ENCODE measurements around the gene GFER. TPM values are rescaled to one million over a fixed set of nuclear protein-coding genes. Genes with fewer than 3 reads are reported as not detected.

Gene GFER
- polyA plus RNA-seq (10.3 to 13.4 TPM (median 12.0 TPM) in 3 replicates), polyA minus RNA-seq (2.9 to 13.9 TPM (median 6.6 TPM) in 3 replicates)
- polyA plus RNA-seq (2011; ENCODE audit: low read depth) = 10.4 TPM
- polyA plus RNA-seq (2011; cell fraction: cytosol; rRNA removed) = 5.7 and 7.9 TPM in 2 replicates
- 6.2 and 7.1 TPM in 2 replicates for polyA plus RNA-seq (2011; cell fraction: nucleus; rRNA removed)
- polyA plus RNA-seq (2012; ENCODE audit: low replicate concordance) = 14.5 and 29.1 TPM in 2 replicates
- polyA minus RNA-seq (2011; cell fraction: cytosol; rRNA and poly(A)+ RNA removed) = 28.2 TPM
- 2.7 and 3.3 TPM in 2 replicates for polyA minus RNA-seq (2011; cell fraction: nucleus; rRNA and poly(A)+ RNA removed)

DNA sequence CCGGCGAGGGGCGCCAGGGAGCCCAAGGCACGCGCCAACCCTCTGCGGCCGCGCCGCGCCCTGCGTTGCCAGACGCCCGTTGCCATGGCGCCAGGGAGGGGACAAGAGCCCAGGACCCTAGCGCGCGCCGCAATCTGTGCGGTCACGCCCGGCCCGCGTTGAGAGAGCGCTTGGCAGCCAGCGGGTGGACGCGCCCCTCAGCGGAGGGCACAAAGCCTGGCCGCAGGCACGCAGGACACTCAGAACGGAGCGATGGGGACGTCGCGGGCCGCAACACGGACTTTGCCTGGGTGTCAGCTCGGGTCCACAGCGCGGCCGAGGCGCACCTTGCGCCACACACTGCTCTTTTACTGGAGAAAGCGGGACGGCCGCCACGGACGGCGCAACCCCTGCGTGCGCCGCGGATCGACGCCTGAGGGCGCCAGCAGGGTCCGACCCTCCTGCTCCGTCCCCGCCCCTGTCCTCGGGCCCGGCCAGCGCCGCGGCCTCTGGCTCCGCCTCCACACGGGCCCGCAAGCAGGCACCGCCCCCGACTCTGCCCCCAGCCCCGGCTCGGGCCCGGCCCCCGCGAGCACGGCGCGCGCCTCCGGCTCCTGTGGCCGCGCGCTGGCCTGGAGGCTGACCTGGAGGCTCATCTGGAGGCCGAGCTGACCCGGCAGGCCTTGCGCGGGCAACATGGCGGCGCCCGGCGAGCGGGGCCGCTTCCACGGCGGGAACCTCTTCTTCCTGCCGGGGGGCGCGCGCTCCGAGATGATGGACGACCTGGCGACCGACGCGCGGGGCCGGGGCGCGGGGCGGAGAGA, at the start of gene GFER:
Gene GFER (plus strand): TSS at position 650 of the 803 bp plus-strand sequence. CDS start 26 bp downstream, at position 676.
- Histone ChIP-seq H3K4me2 (ENCODE audit: control insufficient read depth, extremely low read depth, insufficient read depth, low read depth, low read length) (peak within 1 kb of the TSS; percentile 92), H3K36me3 (ENCODE audit: control insufficient read depth in 2 of 2, extremely low read depth in 1 of 2, insufficient read depth in 2 of 2, low read length in 2 of 2) (peaks cover 7 to 14% of the 10 kb centered on the region in 2 experiments), H3K4me1 (ENCODE audit: control insufficient read depth, extremely low read depth, insufficient read depth, low read length) (peaks cover 37% of the 10 kb centered on the region), H3K27ac (ENCODE audit: control insufficient read depth, insufficient read depth, low read length) (peak within 1 kb of the TSS; percentile 8), H3K79me2 (ENCODE audit: control insufficient read depth, insufficient read depth, low read length) (peaks cover 2% of the 10 kb centered on the region), H3K9ac (ENCODE audit: control insufficient read depth, extremely low read depth, insufficient read depth, low read length) (peak within 1 kb of the TSS; percentile 72), H3K27me3 (ENCODE audit: control insufficient read depth, extremely low read depth, insufficient read depth, low read length) (peaks cover 38% of the 10 kb centered on the region), H3K9me3 (ENCODE audit: control insufficient read depth, low read depth, low read length) (no peaks in the 10 kb centered on the region), H4K20me1 (ENCODE audit: control insufficient read depth, extremely low read depth, insufficient read depth, low read length) (no peaks in the 10 kb centered on the region), H2AFZ (ENCODE audit: control insufficient read depth, low read length) (peak within 1 kb of the TSS; percentile 56), H3K4me3 (ENCODE audit: control insufficient read depth in 2 of 3, extremely low read depth in 1 of 3, insufficient read depth in 2 of 3, low read depth in 1 of 3, low read length in 3 of 3) (peak within 1 kb of the TSS; percentile 59 to 90 (median 81)), H3K9me1 (ENCODE audit: control insufficient read depth, extremely low read depth, insufficient read depth, low read length) (peaks cover 2% of the 10 kb centered on the region)
- dilution Hi-C loops (cut with MboI; ENCODE audit: extremely low pct_ligation_motif_present, low sequenced_read_pairs) = no loop called here
- DNase-seq (ENCODE audit: low read depth, low spot score) (no peak), FAIRE-seq (no peak)
- no peak for TF ChIP-seq EZH2 (IDR thresholded peaks at IDR 0.05; ENCODE audit: low read length)
- TF ChIP-seq, protein P1, sequence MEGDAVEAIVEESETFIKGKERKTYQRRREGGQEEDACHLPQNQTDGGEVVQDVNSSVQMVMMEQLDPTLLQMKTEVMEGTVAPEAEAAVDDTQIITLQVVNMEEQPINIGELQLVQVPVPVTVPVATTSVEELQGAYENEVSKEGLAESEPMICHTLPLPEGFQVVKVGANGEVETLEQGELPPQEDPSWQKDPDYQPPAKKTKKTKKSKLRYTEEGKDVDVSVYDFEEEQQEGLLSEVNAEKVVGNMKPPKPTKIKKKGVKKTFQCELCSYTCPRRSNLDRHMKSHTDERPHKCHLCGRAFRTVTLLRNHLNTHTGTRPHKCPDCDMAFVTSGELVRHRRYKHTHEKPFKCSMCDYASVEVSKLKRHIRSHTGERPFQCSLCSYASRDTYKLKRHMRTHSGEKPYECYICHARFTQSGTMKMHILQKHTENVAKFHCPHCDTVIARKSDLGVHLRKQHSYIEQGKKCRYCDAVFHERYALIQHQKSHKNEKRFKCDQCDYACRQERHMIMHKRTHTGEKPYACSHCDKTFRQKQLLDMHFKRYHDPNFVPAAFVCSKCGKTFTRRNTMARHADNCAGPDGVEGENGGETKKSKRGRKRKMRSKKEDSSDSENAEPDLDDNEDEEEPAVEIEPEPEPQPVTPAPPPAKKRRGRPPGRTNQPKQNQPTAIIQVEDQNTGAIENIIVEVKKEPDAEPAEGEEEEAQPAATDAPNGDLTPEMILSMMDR (optimal IDR thresholded peaks at IDR 0.05 in 1 of 3, IDR thresholded peaks at IDR 0.05 in 1 of 3, conservative IDR thresholded peaks at IDR 0.05 in 1 of 3; ENCODE audit: extremely low read depth in 1 of 3, insufficient read depth in 2 of 3, low read length in 3 of 3) = peak in 2 of 3 experiments; percentile 1 to 66

DNA sequence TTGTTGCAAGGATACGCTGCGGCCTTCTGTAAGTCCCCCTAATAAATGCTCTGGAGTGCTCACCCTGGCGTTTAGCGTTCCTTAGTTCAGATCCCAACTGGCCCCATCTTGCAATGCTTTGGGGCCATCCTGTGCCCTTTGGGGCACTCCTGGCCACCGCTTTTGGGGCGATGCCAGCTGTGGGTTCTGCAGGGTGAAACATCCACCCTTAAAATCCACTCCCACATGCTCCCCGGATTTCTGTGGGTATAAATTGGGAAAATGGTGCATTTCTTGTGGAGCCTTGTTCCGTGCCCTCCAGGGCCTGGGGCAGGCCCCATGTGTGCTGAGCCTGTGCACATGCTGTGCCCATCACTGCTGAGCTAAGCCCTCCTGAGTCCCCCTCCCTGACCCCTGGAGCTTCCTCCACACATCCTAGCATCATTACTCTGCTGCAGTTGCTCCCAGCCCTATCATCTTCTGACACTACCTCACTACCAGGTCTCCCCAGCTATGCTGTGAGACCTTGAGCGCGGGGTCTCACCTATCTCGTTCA, 47.0 kb upstream of the GFER start:
- Histone ChIP-seq H3K9me1 (ENCODE audit: control insufficient read depth, extremely low read depth, insufficient read depth, low read length) (no peaks in the 10 kb centered on the region), H3K27me3 (ENCODE audit: control insufficient read depth, extremely low read depth, insufficient read depth, low read length) (no peaks in the 10 kb centered on the region), H3K4me1 (ENCODE audit: control insufficient read depth, extremely low read depth, insufficient read depth, low read length) (peaks cover 13% of the 10 kb centered on the region), H4K20me1 (ENCODE audit: control insufficient read depth, extremely low read depth, insufficient read depth, low read length) (no peaks in the 10 kb centered on the region), H3K4me2 (ENCODE audit: control insufficient read depth, extremely low read depth, insufficient read depth, low read depth, low read length) (no peak overlapping the region), H3K27ac (ENCODE audit: control insufficient read depth, insufficient read depth, low read length) (no peak overlapping the region), H3K9me3 (ENCODE audit: control insufficient read depth, low read depth, low read length) (no peaks in the 10 kb centered on the region), H3K9ac (ENCODE audit: control insufficient read depth, extremely low read depth, insufficient read depth, low read length) (no peak overlapping the region), H3K36me3 (ENCODE audit: control insufficient read depth in 2 of 2, extremely low read depth in 1 of 2, insufficient read depth in 2 of 2, low read length in 2 of 2) (peaks cover 0 to 4% of the 10 kb centered on the region in 2 experiments), H3K79me2 (ENCODE audit: control insufficient read depth, insufficient read depth, low read length) (no peaks in the 10 kb centered on the region), H2AFZ (ENCODE audit: control insufficient read depth, low read length) (no peak overlapping the region), H3K4me3 (ENCODE audit: control insufficient read depth in 2 of 3, extremely low read depth in 1 of 3, insufficient read depth in 2 of 3, low read depth in 1 of 3, low read length in 3 of 3) (no peak overlapping the region)
- DNase-seq (ENCODE audit: low read depth, low spot score) = no peak
- dilution Hi-C loops (cut with MboI; ENCODE audit: extremely low pct_ligation_motif_present, low sequenced_read_pairs) = no loop called here
- no peak for TF ChIP-seq EZH2 (IDR thresholded peaks at IDR 0.05; ENCODE audit: low read length)
- TF ChIP-seq, protein P1 (optimal IDR thresholded peaks at IDR 0.05 in 1 of 3, IDR thresholded peaks at IDR 0.05 in 1 of 3, conservative IDR thresholded peaks at IDR 0.05 in 1 of 3; ENCODE audit: extremely low read depth in 1 of 3, insufficient read depth in 2 of 3, low read length in 3 of 3) = no peak
- FAIRE-seq = no peak

Data from keratinocyte (primary cell).